GM19397 (cell line): ENCODE results near the gene IRS2.

Experiments used
- ATAC-seq: cut with Tn5 transposase; IDR thresholded peaks from one replicate; pipeline ENCODE4 v1.9.1; 2021; ENCODE audit warnings: mild to moderate bottlenecking, moderate library complexity; ENCODE audit not compliant: unreplicated experiment

IRS2 gene

DNA sequence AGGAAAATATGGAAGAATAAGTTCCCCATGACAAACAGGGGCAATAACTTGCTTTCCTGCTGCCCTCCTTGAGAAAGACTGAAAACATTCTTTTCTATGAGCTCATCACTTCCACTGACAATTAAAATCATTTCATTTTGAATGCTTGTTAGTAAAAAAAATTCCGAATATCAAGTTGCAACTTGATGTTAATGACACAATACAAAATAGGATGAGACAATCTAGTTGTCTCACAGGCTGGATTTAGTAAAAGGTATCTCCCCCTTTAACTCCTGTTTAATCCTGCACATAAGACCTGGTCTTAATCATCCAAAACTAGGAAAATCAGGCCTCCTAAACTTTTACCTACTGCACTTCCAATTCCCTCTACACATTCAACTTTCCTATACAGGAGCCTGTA, 24.7 kb downstream of the IRS2 start:
- no peak for ATAC-seq

DNA sequence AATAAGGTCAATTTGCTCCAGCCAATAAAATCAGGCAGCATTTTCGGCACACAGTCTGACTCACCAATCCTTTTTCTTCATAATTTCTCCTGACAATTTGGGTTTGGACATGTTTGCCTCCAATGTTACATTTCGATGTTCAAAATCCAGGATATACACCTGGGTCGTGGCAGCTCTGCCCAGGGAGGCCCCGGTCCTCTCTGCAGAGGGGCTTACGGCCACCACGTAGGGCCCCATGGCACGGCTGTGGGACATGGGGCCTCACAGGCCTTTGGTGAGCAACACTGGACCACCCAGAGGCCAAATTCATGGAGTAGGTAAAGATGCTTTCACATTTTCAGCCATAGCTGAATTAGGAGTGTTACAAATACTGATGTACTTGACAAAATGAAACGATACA, 25.4 kb downstream of the IRS2 start:
- no peak for ATAC-seq

DNA sequence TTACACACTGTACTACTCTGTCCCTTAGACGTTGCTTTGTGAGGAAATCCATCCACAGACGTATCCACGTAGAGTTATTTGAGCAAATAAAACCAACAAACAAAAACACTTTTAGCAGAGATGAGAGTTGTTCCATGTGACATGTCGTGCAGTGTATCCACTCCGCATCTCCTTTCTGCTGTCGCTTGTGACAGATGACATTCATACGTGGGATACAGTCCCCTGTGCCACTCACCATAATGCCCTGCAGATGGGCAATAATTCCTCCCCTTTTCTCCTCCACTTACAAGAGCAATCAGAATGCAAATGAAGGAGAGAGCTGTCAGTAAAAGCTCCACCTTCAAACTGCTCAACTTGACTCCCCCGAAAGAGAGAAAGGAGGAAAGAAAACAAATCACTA, 26.0 kb downstream of the IRS2 start:
- ATAC-seq, result no peak

DNA sequence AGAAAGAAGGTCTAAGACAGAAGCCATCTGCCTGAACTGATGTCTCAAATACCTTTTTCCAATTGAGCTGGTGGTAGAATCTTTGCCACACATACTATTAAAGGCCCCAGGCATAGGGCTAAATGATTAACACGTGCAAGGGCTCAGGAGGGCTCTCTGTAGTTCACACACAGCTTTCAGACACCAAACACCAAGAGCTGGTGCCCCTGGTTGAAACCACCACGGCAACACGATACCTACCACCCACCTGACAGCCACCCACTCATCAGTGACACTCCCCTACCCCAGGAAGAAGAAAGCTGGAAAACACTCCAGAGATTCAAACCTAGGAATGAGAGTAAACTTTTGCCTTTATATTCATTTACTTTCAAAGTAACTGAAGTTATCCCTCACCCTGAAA, 26.8 kb downstream of the IRS2 start:
- no peak for ATAC-seq

DNA sequence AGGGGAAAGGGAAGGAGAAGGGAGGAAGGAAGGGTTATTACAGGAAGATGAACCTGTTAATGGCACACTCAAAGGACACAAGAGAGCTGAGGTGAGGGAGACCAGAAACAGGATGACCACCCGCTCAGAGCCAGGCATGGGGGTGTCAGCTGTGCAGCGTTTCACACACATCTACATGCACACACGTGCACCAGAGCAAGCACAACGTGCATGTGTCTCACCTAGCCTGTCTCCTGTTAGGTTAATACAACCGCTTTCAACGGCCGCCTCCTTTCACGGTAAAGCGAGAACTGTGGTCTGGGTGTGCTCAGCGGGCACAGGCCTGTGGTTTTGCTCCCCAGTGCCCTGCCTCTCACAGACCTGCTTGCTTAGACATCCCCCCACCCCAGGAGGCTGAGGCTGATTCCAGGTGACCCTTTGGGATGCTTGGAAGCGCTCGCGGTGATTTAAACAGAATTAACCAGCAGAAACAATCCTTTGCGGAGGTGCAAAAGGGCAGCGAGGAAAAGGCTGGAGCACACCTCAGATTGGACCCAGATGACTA, 27.4 kb downstream of the IRS2 start:
- no peak for ATAC-seq

DNA sequence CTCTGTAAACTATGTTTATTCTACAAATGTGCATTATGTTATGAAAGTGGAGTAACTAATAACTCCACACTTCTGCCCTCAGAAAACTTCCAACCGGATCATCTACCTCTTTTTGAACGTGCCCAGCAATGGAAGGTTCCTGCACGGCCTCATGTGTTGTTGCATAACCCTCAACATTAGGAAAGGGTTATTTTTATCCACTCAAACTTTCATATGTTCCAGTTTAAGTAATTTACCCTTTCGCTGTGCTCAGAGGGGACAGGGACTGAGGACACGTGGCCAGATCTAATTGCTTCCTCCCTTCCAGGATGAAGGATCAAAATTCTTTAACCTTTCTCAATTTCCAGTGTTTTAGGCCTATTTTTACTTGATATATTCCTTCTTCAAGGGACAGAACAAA, 29.6 kb downstream of the IRS2 start:
- ATAC-seq, result no peak

DNA sequence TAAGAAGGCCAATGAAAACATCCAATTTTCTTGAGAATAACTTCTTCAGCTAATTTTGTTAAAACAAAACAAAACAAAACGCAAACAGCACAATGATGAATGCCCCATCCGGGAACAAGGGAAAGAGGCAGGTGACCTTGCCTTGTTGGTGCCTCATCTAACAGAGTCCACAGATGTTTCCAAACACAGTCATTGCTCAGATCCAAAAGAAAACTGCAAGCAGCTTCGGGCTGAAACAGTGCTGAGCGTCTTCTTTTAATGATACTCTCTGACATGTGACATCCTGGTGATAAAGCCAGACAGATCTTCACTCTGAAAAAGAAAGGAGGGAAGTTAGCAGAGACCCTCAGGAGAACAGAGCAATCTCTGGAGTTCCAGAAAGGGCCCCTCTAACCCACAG, 30.4 kb downstream of the IRS2 start:
- no peak for ATAC-seq

DNA sequence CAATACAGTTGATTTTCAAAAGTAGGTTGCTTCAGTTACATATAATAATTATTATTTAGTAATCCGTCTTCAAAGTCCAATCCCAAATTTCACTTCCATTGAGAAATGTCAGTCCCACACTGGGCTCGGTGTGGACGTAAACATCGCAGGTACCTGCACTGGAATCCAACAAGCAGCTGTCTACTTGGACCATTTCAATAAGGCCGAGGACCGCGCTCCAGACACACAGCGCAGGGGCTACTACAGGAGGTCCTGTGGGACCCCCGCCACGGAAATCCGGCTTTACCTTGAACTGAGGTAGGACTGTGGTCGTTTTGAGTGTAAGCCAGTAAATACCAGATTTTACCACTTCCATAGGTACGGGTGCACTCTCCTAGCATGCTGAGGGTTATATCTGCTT, 30.8 kb downstream of the IRS2 start:
- ATAC-seq, result no peak

DNA sequence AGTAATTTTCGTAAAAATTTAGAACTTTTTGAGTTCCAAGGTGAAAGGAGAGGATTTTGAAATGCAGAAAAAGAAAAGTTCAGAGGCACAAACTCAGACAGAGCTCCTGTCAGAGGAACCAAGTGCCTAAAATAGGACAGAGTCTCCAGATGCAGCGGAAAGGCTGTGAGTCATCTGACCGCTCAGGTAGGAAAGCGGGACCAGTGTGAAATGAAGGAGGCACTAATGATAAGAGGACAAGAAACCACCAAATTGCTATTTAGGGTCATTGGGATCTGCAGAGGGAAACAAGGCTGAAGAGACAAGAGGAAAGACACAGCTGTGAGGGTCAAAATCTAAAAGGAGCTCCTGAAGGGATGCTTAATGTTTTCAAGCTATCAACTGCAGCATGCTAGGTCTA, 34.9 kb downstream of the IRS2 start:
- ATAC-seq, result no peak

DNA sequence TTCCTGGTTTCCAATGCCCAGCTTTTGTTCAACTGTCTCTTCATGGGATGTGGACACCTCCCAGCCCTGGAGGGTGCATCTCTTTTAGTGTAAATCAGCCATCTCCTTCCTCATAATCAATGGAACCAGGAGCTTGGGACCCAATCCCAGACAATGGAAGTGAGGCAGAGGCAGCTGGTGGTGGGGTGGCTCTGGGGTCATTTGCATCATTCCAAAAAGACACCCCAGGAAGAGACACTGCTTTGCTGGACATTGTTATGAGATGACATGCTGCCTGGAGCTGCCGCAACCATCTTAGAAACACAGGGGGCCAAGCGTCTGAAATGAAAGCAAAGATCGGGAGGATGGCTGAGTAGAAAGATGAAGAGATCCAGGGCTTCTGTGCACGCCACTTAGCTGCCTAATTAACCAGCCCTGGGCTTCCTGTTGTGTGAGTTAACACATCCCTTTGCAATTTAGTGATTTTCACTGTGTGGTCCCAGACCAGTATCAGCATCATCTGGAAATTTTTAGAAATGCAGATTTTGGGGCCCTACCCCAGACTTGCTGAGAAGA, 36.1 kb downstream of the IRS2 start:
- no peak for ATAC-seq

DNA sequence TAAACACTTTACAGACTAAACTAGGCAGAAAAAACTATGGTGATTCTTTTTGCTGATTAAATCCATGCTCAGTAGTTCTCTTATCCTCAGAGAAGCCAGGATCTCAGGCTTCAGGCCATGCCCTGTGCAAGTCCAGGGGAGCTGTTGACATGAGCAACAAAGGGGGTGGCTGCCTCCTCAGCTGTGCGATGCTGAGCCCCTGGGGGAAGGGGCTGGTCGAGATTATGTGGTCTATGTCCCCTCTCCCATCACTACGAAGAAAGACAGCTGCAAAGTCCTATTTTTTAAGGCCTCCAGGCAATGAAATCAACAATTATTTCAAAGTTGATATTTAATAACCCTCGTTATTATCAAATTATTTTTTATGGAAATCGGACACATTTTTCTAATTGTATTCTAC, 37.0 kb downstream of the IRS2 start:
- no peak for ATAC-seq

DNA sequence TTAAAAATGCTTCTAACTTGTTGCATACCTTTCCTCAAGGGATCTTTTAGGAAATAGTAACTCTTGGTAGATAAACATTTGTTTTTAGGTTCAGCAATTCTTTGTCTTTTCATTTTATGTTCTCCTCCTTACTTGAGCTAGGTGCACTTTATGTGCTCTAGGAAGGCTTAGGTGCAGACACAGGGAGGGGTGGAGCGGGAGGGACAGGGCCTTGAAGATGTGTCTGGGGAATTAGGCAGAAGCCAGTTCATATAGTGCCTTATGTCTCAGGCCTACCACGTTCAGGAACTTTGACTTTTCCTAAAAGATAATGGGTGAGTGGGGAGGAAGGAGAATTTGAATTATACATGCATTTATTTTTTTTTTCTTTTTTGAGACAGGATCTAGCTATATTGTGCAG, 37.7 kb downstream of the IRS2 start:
- ATAC-seq, result no peak

DNA sequence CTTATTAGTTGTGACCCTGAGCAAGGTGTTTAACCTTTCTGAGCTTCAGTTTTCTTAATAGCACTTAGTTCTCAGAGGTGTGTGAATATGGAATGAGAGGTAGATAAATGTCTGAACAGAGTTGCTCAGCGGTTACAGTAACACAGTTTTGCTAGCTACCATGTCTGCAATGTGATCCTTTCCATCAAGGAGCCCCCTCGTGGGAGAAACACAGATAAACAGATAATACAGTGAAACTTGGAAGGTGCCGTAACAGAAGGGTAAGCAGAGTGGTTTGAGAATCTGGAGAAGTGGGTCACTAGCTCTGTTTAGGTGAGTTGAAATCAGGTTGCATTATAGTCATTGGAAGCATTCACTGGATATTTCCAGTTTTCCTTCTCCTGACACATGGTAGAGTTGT, 38.9 kb downstream of the IRS2 start:
- ATAC-seq, result no peak

DNA sequence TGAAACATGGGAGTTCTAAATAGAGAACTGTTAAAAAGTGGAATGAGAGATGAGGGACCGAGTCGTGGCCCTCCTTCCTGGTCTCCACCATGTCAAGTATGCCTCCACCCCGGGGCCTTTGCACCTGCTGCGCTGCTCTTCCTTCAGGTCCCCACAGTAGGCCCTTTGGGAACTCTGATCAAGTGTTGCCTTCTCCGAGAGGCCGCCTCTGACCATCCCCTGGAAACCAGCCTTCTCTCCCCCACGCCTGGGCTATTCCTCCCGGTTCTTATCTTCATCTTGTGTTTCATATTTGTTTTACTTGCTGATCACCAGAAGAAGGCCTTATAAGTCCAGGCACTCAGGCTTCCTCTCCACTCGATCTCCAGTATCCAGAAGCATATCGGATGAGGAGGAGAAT, 40.0 kb downstream of the IRS2 start:
- no peak for ATAC-seq

DNA sequence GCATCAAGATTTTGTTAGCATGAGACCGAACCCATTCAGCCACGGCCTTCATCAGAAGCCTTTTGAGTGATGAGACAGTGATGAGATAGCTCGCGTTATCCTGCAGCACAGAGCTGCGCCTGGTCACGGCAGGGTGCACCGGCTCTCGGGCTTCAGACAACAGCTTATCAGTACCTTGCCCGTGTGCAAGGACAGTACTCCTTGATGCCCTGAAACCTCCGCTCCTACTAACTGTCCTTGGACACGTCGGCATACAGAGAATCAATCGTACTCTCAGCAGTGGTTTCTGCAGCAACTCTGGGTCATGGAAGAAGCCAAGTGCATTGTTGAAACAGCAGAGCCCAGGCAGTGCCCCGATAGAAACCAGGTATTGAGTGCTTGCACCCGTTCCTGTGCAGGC, 40.7 kb downstream of the IRS2 start:
- no peak for ATAC-seq

DNA sequence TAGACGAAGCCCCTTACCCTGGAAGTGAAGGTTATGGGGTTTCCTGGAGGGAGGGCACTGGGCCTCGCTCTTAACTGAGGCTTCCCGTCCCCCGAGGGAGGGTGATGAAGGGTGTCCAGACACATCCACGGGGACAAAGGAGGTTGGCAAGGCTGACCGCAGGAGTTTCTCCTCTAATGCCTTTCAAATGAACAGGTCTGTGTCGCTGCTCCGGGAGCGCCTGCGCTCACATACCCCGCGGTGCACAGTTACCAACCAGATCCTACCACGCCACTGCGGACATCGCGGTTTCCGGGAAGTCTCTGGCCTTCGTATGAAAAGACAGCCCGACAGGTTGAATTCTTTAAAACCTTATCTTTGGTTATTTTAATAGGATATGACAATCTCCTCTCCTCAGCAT, 41.3 kb downstream of the IRS2 start:
- no peak for ATAC-seq

DNA sequence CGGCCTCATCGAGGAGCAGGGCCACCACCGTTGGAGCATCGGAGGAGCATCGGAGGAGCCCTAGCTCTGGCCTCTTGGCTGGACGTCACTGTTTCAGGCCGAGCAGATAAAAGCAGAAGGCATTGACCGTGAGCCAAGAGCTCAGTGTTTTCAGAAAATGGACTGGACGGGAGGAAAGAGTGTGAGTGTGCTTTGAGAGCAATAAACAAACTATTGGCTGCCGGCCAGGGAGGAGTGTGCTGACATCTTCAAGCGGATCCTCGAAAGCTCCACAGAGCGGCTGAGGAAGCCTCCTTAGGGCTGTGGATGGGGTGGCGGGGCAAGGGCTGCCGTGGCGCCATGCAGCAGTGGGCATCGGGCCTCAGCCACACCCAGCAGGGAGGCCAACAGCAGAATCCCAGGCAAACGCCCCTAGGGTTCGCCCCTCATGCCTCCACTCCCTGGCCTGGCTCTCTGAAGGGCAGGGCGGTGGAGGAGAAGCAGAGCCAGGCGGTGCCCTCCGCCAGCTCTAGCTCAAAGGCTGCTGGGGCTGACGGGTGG, 41.8 kb downstream of the IRS2 start:
- no peak for ATAC-seq

DNA sequence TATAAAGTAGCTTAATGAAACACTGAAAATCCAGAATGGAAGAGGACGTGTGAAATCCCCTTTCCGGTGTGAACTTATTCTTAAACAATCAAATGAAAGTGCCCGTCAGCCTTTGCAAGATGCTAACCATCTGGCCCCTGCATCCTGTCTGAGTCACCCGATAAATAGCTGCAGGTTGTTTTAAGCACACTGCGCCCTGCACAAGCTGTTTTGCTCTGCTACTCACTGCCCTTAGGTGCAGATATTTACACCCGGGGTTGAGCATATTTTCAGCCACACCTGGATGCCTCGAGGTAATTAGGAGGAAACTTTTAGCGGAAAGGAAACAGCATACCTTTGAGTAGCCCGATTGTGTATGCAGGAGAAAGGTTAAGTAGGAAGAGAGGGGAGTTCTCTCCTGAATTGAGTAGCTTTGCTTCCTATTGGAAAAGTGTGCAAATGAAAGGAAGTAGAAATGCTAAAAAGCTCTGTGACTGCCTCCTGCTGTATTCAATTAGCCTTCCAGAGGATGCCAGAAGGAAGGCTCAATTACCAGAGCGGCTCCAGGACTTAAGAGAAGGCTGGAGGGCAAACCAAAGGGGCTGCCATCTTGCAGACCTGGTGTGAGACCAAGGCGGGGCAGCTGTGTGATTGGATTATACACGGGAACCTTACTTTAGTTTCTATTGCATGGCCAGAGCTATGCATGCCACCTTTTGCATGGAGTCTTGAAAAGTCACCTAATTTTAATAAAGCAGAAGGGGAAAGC, 42.5 kb downstream of the IRS2 start:
- peak; percentile 75 for ATAC-seq

DNA sequence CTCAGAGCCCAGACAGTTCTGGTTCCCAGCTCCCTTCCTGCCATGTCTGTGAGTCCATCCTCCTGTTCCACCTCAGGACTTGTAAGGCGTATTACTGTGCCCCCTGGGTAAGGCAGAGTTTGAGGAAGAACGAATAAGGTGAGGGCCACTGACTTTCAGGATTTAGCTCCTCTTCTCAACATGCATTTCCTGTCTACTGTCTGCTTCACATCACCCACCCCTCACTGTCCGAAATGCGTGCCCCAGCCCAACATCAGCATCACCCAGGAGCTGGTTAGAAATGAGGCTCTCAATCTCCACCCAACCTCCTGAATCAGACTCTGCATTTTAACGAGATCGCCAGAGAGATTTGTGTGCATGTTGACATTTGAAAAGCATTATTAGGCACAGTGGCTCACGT, 44.4 kb downstream of the IRS2 start:
- ATAC-seq, result no peak

DNA sequence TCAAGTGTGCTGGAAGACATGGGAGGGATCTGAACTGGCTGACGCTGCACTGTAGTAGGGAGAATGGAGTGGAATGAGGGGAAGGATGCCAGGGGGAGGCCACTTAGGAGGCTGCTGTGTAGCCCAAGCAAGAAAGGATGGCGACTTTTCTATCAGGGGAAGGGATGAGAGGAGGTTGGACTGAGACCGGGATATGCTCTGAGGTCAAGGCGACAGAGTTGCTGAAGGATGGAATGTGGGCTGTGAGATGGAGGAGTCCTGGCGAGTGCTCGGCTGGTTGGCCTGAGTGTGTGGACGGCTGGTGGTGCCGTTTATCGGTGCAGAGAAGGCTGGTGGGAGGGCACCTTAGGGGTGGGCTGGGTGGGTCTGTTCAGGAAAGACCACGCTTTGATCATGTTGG, 45.7 kb downstream of the IRS2 start:
- no peak for ATAC-seq

DNA sequence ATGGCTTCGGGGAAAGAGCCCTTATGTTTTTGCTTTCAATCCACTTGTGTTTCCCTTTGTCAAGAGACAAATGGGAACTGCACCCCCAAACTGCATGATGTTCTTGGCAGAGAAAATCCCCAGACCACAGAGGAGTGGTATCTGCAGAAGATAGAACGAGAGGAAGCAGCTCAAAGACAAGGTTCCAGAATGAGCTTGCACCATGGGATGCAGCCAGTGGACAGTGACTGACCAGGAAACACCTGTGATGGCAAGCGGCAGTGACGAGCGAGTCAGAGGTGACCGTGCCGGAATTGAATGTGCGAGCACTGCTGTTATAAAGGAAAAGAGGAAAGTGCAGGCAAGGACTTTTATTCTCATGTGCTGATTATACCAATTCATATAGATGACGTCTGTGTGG, 46.3 kb downstream of the IRS2 start:
- ATAC-seq, result no peak

DNA sequence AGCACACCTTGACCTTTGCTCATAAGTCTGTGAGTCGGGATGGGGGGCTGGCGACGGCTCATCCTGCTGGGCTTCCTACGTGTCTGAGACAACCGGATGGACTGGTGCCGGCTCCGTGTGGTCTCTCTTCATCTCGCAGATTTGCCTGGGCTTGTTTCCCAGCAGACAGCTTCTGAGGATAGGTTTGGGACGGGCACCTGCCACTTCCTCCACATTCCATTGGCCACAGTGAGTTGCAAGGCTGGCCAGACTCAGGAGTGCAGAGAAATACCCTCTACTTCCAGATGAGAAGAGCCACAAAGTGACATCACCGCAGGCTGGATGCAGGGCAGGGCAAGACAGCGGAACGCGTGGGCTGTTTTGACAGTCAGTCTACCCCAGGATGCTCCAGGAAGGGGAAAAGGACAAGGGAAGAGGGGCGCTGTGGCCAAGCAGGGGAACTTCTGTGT, 48.1 kb downstream of the IRS2 start:
- ATAC-seq, result no peak

DNA sequence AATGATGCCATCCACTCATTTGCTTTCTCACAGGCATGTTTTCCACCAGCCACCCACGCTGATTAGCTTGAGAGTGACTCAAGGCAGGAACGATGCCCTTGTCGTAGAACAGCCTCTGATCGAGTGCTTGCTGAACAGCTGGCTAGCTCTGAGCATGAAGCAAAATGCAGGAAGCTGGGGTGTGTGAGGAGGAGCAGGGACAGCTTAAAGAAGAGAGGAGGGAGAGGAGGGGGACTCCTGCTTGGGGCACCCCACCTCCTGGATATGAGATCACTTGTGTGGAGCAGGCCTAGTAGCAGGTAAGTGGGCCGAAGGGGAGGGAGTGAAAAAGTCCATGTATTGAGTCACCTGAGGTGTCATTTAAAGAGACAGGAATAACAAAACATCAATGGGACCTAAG, 48.8 kb downstream of the IRS2 start:
- no peak for ATAC-seq
